A549 (cell line): ENCODE measurements around the gene TRMU. TPM values are rescaled to one million over a fixed set of nuclear protein-coding genes. Genes with fewer than 3 reads are reported as not detected.

ENCODE experiments used
- ATAC-seq, 2 experiments: fragments of 200-7000 bp in 1 of 2; fragments of >200 bp in 1 of 2; cut with Nextera tagmentation in 1 of 2; cut with Tn5 transposase in 1 of 2; 3 replicates each; pipeline versions ENCODE4 v1.8.0 to v1.9.1; 2018 to 2020; ENCODE audit warnings: mild to moderate bottlenecking in 1 of 2, moderate library complexity in 1 of 2
- CTCF ChIA-PET: fragments of 300-600 bp; sonication (Branson Sonifier 250); formaldehyde crosslinking; extraction: SDS; loops from one replicate; lab custom pipeline; 2021; ENCODE audit warnings: antibody characterized with exemption, inconsistent platforms; lab: Yijun Ruan, JAX
- POLR2A ChIA-PET: fragments of 350-600 bp; formaldehyde crosslinking; extraction: SDS; loops from one replicate; lab custom pipeline; 2021; ENCODE audit warnings: antibody characterized with exemption, inconsistent platforms; lab: Yijun Ruan, JAX
- DNase-seq, 2 experiments: peaks; one replicate each; pipeline versions ENCODE4 v3.0.0 to v3.0.0-alpha.2; 2011 to 2016; ENCODE audit warnings: low read depth in 1 of 2, low spot score in 1 of 2
- FAIRE-seq: peaks from 2 replicates; lab custom pipeline; 2011; peaks lifted over from hg19 to GRCh38; lab: Jason Lieb, UNC
- H3K27ac ChIP-seq, 2 experiments: fragments of >200 bp; sonication (Bioruptor Twin); formaldehyde crosslinking; 3 replicates each; pipeline ENCODE4 v1.5.1; 2016 to 2017
- H3K4me1 ChIP-seq: fragments of >200 bp; sonication (Bioruptor Twin); formaldehyde crosslinking; 3 replicates; pipeline ENCODE4 v1.6.1; 2016
- H3K4me2 ChIP-seq: fragments of >200 bp; sonication (Bioruptor Twin); formaldehyde crosslinking; 3 replicates; pipeline ENCODE4 v1.6.1; 2016
- H3K4me3 ChIP-seq: fragments of >200 bp; sonication (Bioruptor Twin); formaldehyde crosslinking; 3 replicates; pipeline ENCODE4 v1.5.1; 2016
- H3K9me3 ChIP-seq: fragments of >200 bp; sonication (Bioruptor Twin); formaldehyde crosslinking; 3 replicates; pipeline ENCODE4 v1.6.1; 2016
- BCL3 ChIP-seq: fragments of >200 bp; sonication (Bioruptor Twin); formaldehyde crosslinking; IDR thresholded peaks from 3 replicates; pipeline ENCODE4 v1.6.1; 2016
- CEBPB ChIP-seq, 2 experiments: fragments of >200 bp in 1 of 2; sonication (Bioruptor Twin) in 1 of 2; formaldehyde crosslinking in 1 of 2; IDR thresholded peaks; 2 replicates each; pipeline ENCODE4 v1.6.1; 2012 to 2016
- CHD4 ChIP-seq: fragments of 200-600 bp; sonication (generic); IDR thresholded peaks from 2 replicates; pipeline ENCODE4 v1.6.1; 2016; ENCODE audit warnings: antibody characterized with exemption, mild to moderate bottlenecking, borderline replicate concordance
- CTCF ChIP-seq: fragments of >200 bp; sonication (Bioruptor Twin); formaldehyde crosslinking; IDR thresholded peaks from 3 replicates; pipeline ENCODE4 v1.5.1; 2016
- EP300 ChIP-seq, 2 experiments: fragments of >200 bp; sonication (Bioruptor Twin); formaldehyde crosslinking; IDR thresholded peaks; 2 replicates in 1 of 2; 3 replicates in 1 of 2; pipeline ENCODE4 v1.6.1; 2016 to 2017
- FOSL2 ChIP-seq, 2 experiments: fragments of 450-650 bp in 1 of 2; fragments of >200 bp in 1 of 2; sonication (Bioruptor Twin) in 1 of 2; formaldehyde crosslinking; IDR thresholded peaks; 2 replicates each; pipeline versions ENCODE4 v1.5.0 to v1.6.1; 2016 to 2020; ENCODE audit warnings: mild to moderate bottlenecking in 1 of 2, moderate library complexity in 1 of 2
- HDAC2 ChIP-seq: fragments of 200-600 bp; sonication (generic); IDR thresholded peaks from 2 replicates; pipeline ENCODE4 v1.6.1; 2016
- HES2 ChIP-seq: fragments of >200 bp; sonication (Bioruptor Twin); formaldehyde crosslinking; IDR thresholded peaks from 2 replicates; pipeline ENCODE4 v1.6.1; 2016
- HEYL ChIP-seq: fragments of 250-450 bp; sonication (Bioruptor Pico); IDR thresholded peaks from 2 replicates; pipeline ENCODE4 v1.8.0; 2021; ENCODE audit warnings: mild to moderate bottlenecking, moderate library complexity
- HOXA7 ChIP-seq: fragments of 250-450 bp; sonication (Bioruptor Pico); IDR thresholded peaks from 2 replicates; pipeline ENCODE4 v1.5.0; 2020; ENCODE audit warnings: mild to moderate bottlenecking, moderate library complexity
- HOXB5 ChIP-seq: fragments of 250-450 bp; sonication (Bioruptor Pico); IDR thresholded peaks from 2 replicates; pipeline ENCODE4 v1.5.0; 2020; ENCODE audit warnings: mild to moderate bottlenecking, moderate library complexity
- JUN ChIP-seq, 2 experiments: fragments of >200 bp; sonication (Bioruptor Twin); formaldehyde crosslinking; IDR thresholded peaks; 2 replicates in 1 of 2; 3 replicates in 1 of 2; pipeline ENCODE4 v1.6.1; 2016 to 2017
- MAX ChIP-seq: IDR thresholded peaks from 2 replicates; pipeline ENCODE4 v1.6.1; 2012
- NR3C1 ChIP-seq: fragments of >200 bp; sonication (Bioruptor Twin); formaldehyde crosslinking; IDR thresholded peaks from 3 replicates; pipeline ENCODE4 v1.6.1; 2017
- PHF8 ChIP-seq: fragments of 200-600 bp; sonication (generic); IDR thresholded peaks from 2 replicates; pipeline ENCODE4 v1.6.1; 2016; ENCODE audit warnings: low read depth, mild to moderate bottlenecking, antibody characterized with exemption, moderate library complexity, borderline replicate concordance
- POLR2A ChIP-seq: IDR thresholded peaks from 2 replicates; pipeline ENCODE4 v1.6.1; 2012; ENCODE audit warnings: mild to moderate bottlenecking, low read length
- RAD21 ChIP-seq, 2 experiments: fragments of >200 bp in 1 of 2; sonication (Bioruptor Twin) in 1 of 2; formaldehyde crosslinking in 1 of 2; IDR thresholded peaks in 1 of 2; conservative IDR thresholded peaks in 1 of 2; 2 replicates in 1 of 2; 3 replicates in 1 of 2; pipeline ENCODE4 v1.6.1; 2012 to 2018; ENCODE audit warnings: inconsistent platforms in 1 of 2
- RARB ChIP-seq: fragments of 250-450 bp; sonication (Bioruptor Pico); IDR thresholded peaks from 2 replicates; pipeline ENCODE4 v1.8.0; 2021; ENCODE audit warnings: mild to moderate bottlenecking, moderate library complexity
- RCOR1 ChIP-seq: fragments of 150-350 bp; IDR thresholded peaks from 2 replicates; pipeline ENCODE4 v1.6.1; 2014; ENCODE audit warnings: antibody characterized with exemption, low read length, low read depth
- SMC3 ChIP-seq: fragments of >200 bp; sonication (Bioruptor Twin); formaldehyde crosslinking; IDR thresholded peaks from 3 replicates; pipeline ENCODE4 v1.6.1; 2018; ENCODE audit warnings: inconsistent platforms
- TFCP2L1 ChIP-seq: fragments of 250-450 bp; sonication (Bioruptor Pico); IDR thresholded peaks from 2 replicates; pipeline ENCODE4 v1.5.0; 2021; ENCODE audit warnings: mild to moderate bottlenecking
- TP53 ChIP-seq: fragments of 250-450 bp; sonication (Bioruptor Pico); IDR thresholded peaks from 2 replicates; pipeline ENCODE4 v1.5.0; 2021; ENCODE audit warnings: mild to moderate bottlenecking, moderate library complexity
- USF2 ChIP-seq: fragments of 450-650 bp; IDR thresholded peaks from 2 replicates; pipeline ENCODE4 v1.6.1; 2014; ENCODE audit warnings: antibody characterized with exemption
- ZC3H11A ChIP-seq: fragments of 450-650 bp; IDR thresholded peaks from 2 replicates; pipeline ENCODE4 v1.6.1; 2014; ENCODE audit warnings: antibody characterized with exemption, mild to moderate bottlenecking
- ZFP36 ChIP-seq: fragments of 450-650 bp; IDR thresholded peaks from 2 replicates; pipeline ENCODE4 v1.6.1; 2014; ENCODE audit warnings: borderline replicate concordance; ENCODE audit not compliant: partially characterized antibody
- ZNF302 ChIP-seq: fragments of 250-450 bp; sonication (Bioruptor Pico); IDR thresholded peaks from 2 replicates; pipeline ENCODE4 v1.9.0; 2021; ENCODE audit warnings: inconsistent platforms, mild to moderate bottlenecking, moderate library complexity
- ZSCAN20 ChIP-seq: fragments of 250-450 bp; sonication (Bioruptor Pico); IDR thresholded peaks from 2 replicates; pipeline ENCODE4 v1.8.0; 2022; ENCODE audit warnings: mild to moderate bottlenecking, moderate library complexity
- WGBS: methylation state at CpG from one replicate; pipeline ENCODE4 v1.1.6; 2017; ENCODE audit errors: missing lambda C conversion rate; 5-methylcytosine and 5-hydroxymethylcytosine counted together
- polyA plus RNA-seq, 4 experiments: library from polyadenylated mRNA; depleted of rRNA in 3 of 4; stranded (reverse); fragments of >200 nt; fragmentation: RNase III in 1 of 4; extraction: RNeasy Plus Mini Kit Qiagen cat#74134 plus additional on column Dnase treatment in 1 of 4; gene quantifications; 2 replicates in 3 of 4; 3 replicates in 1 of 4; pipeline ENCODE4 v1.2.3, GENCODE V29; 2011 to 2017

Gene TRMU
- polyA plus RNA-seq, 2 of the 4 experiments (the other 2 are of a cell fraction), result 33.4 to 44.1 TPM

- ATAC-seq (no peak), DNase-seq (no peak)
- no peak overlapping the region for H3K4me3 ChIP-seq
- no peak for TF ChIP-seq PHF8
- TF ChIP-seq RCOR1, result no peak
- TF ChIP-seq ZNF302 (CRISPR knock-in tag), result no peak
- no peak for TF ChIP-seq JUN (IDR thresholded peaks at IDR 0.05)
- no peak for TF ChIP-seq CHD4
- no peak for TF ChIP-seq TP53
- TF ChIP-seq HEYL (CRISPR knock-in tag), result no peak
- TF ChIP-seq HES2, result no peak
- TF ChIP-seq HOXB5 (CRISPR knock-in tag), result no peak
- TF ChIP-seq HDAC2, result no peak
- TF ChIP-seq EP300 (IDR thresholded peaks at IDR 0.05), result no peak
- no peak for TF ChIP-seq FOSL2 (IDR thresholded peaks at IDR 0.05)
- no peak for TF ChIP-seq FOSL2 (CRISPR knock-in tag; IDR thresholded peaks at IDR 0.05)
- no peak for TF ChIP-seq RARB (CRISPR knock-in tag)
- no peak for TF ChIP-seq ZSCAN20 (CRISPR knock-in tag)
- TF ChIP-seq POLR2A, result no peak
- no peak for TF ChIP-seq BCL3
- TF ChIP-seq, all 56 proteins: peak for 0
- WGBS, result 98% methylated on average over 18 of the region's 19 CpGs
- Histone ChIP-seq H3K4me1 (peaks cover 18% of the 10 kb centered on the region), H3K27ac (no peak overlapping the region), H3K4me2 (no peak overlapping the region), H3K9me3 (no peaks in the 10 kb centered on the region)
- ChIA-PET CTCF (interaction anchor here (2.2 to 7.8 kb wide), 8 partner anchors 9 to 182 kb away, joined by 12 to 171 read pairs (median 23); no protein-coding TSS in a partner anchor), POLR2A (no interaction called here)
- FAIRE-seq, result no peak
These were observed 30.8 kb downstream of the TRMU start for GRCh38 chr22:46366327-46366731.

- WGBS, result 66% methylated on average over 23 of the region's 45 CpGs
- ChIA-PET POLR2A (interaction anchor here (0.6 to 1.3 kb wide), 4 partner anchors 138 to 175 kb away, joined by 3 to 8 read pairs (median 3); no protein-coding TSS in a partner anchor), CTCF (interaction anchor here (0.6 to 7.8 kb wide), 46 partner anchors 10 to 323 kb away, joined by 3 to 171 read pairs (median 5); no protein-coding TSS in a partner anchor)
- peaks cover 19% of the 10 kb centered on the region for H3K4me1 ChIP-seq
- FAIRE-seq, result no peak
- H3K4me3 ChIP-seq, result no peak overlapping the region
- peak in 1 of 2 experiments; percentile 34; a peak in 3 of 6 replicates for ATAC-seq
- H3K9me3 ChIP-seq, result no peaks in the 10 kb centered on the region
- DNase-seq, result no peak
- peak overlapping the region in 1 of 2 experiments; percentile 80; a peak in 3 of 6 replicates for H3K27ac ChIP-seq
- no peak overlapping the region for H3K4me2 ChIP-seq
- no peak for TF ChIP-seq JUN (IDR thresholded peaks at IDR 0.05)
- TF ChIP-seq ZFP36, result no peak
- TF ChIP-seq USF2, result no peak
- TF ChIP-seq NR3C1, result no peak
- TF ChIP-seq CEBPB (IDR thresholded peaks at IDR 0.05), result no peak
- TF ChIP-seq, all 56 proteins: peak for 0
These were observed 31.5 kb downstream of the TRMU start for GRCh38 chr22:46366801-46367706.

GRCh38 chr22:46367707-46368191 lies 32.2 kb downstream of the TRMU start:
- no peak overlapping the region for H3K4me2 ChIP-seq
- POLR2A ChIA-PET, result interaction anchor here (0.6 to 1.3 kb wide), 5 partner anchors 137 to 174 kb away, joined by 3 to 8 read pairs (median 3); no protein-coding TSS in a partner anchor
- no peaks in the 10 kb centered on the region for H3K9me3 ChIP-seq
- ATAC-seq, result peak; percentile 75 to 93
- 32% methylated on average over 14 of the region's 19 CpGs for WGBS
- H3K4me3 ChIP-seq, result no peak overlapping the region
- CTCF ChIA-PET, result interaction anchor here (0.6 to 7.8 kb wide), 50 partner anchors 10 to 355 kb away, joined by 3 to 171 read pairs (median 5); no protein-coding TSS in a partner anchor
- peak; percentile 64 for DNase-seq
- peaks cover 19% of the 10 kb centered on the region for H3K4me1 ChIP-seq
- FAIRE-seq, result no peak
- peak overlapping the region; percentile 48 to 80; a peak in 5 of 6 replicates for H3K27ac ChIP-seq
- TF ChIP-seq RAD21 (conservative IDR thresholded peaks at IDR 0.05 in 1 of 2, IDR thresholded peaks at IDR 0.05 in 1 of 2) (peak; percentile 82 to 83), CTCF (peak; percentile 70), CEBPB (IDR thresholded peaks at IDR 0.05) (no peak), TFCP2L1 (CRISPR knock-in tag) (no peak), SMC3 (peak; percentile 92), HOXA7 (CRISPR knock-in tag) (no peak), ZC3H11A (no peak), MAX (peak; percentile 54; the same call in 1 of the 2 replicates)
